GM12878 (cell line): Measurements from ENCODE around the gene VMP1. TPM values are rescaled to one million over a fixed set of nuclear protein-coding genes. Genes with fewer than 3 reads are reported as not detected.
A peak's percentile ranks its signal among the peaks of the same experiment; 100 is the strongest.

Experiments used
- ATF3 ChIP-seq: IDR thresholded peaks from 2 replicates; pipeline ENCODE4 v1.6.1; 2011; ENCODE audit warnings: low read depth, mild to moderate bottlenecking, low read length, moderate library complexity, borderline replicate concordance; ENCODE audit errors: extremely low read depth
- CBFB ChIP-seq: IDR thresholded peaks from 2 replicates; pipeline ENCODE4 v1.6.1; 2016; ENCODE audit warnings: antibody characterized with exemption, low read depth
- GABPA ChIP-seq: IDR thresholded peaks from 2 replicates; pipeline ENCODE4 v1.6.1; 2014; ENCODE audit warnings: antibody characterized with exemption, low read depth, mild to moderate bottlenecking, inconsistent platforms
- JUND ChIP-seq: IDR thresholded peaks from 2 replicates; pipeline ENCODE4 v1.6.1; 2012; ENCODE audit warnings: low read depth, mild to moderate bottlenecking, low read length, improper control_type of control experiment, moderate library complexity
- MEF2B ChIP-seq: fragments of 450-650 bp; IDR thresholded peaks from 2 replicates; pipeline ENCODE4 v1.6.1; 2018; ENCODE audit warnings: mild to moderate bottlenecking, moderate library complexity; ENCODE audit not compliant: partially characterized antibody, poor library complexity, severe bottlenecking
- MLLT1 ChIP-seq: fragments of 450-650 bp; IDR thresholded peaks from 2 replicates; pipeline ENCODE4 v1.6.1; 2016; ENCODE audit warnings: mild to moderate bottlenecking
- NFYA ChIP-seq: IDR thresholded peaks from 2 replicates; pipeline ENCODE4 v1.6.1; 2011; ENCODE audit warnings: low read depth, mild to moderate bottlenecking, low read length, improper control_type of control experiment, borderline replicate concordance
- POLR2AphosphoS2 ChIP-seq: IDR thresholded peaks from 2 replicates; pipeline ENCODE4 v1.6.1; 2011; ENCODE audit warnings: low read depth, mild to moderate bottlenecking, low read length, improper control_type of control experiment, moderate library complexity
- RAD21 ChIP-seq: IDR thresholded peaks from 2 replicates; pipeline ENCODE4 v1.6.1; 2011; ENCODE audit warnings: mild to moderate bottlenecking, low read depth, low read length, moderate library complexity; ENCODE audit not compliant: insufficient read depth
- RELB ChIP-seq: fragments of 450-650 bp; IDR thresholded peaks from 2 replicates; pipeline ENCODE4 v1.6.1; 2017; ENCODE audit warnings: low read depth, mild to moderate bottlenecking, moderate library complexity
- SIX5 ChIP-seq: IDR thresholded peaks from 2 replicates; pipeline ENCODE4 v1.6.1; 2011; ENCODE audit warnings: mild to moderate bottlenecking, low read depth, low read length, moderate library complexity; ENCODE audit not compliant: severe bottlenecking
- SUPT20H ChIP-seq: IDR thresholded peaks from 2 replicates; pipeline ENCODE4 v1.6.1; 2011; ENCODE audit warnings: low read depth, mild to moderate bottlenecking, low read length, moderate library complexity, borderline replicate concordance; ENCODE audit not compliant: control insufficient read depth
- ZNF384 ChIP-seq: IDR thresholded peaks from 2 replicates; pipeline ENCODE4 v1.6.1; 2012; ENCODE audit warnings: low read depth, mild to moderate bottlenecking, low read length, improper control_type of control experiment, borderline replicate concordance
- polyA plus RNA-seq, 11 experiments: library from polyadenylated mRNA; depleted of rRNA in 4 of 11; unstranded in 6 of 11; stranded (reverse) in 5 of 11; fragments of >200 nt; fragmentation: Nextera tagmentation in 4 of 11; fragmentation: Illumina TruSeq in 1 of 11; extraction: Ambion mirVana in 4 of 11; extraction: Trizol in 1 of 11; gene quantifications; 1 replicate in 1 of 11; 2 replicates in 10 of 11; pipeline versions ENCODE4 v1.2.1 to v1.2.3, GENCODE V29; 2011 to 2016; ENCODE audit warnings: inconsistent platforms in 2 of 11, missing spikeins in 2 of 11, low read depth in 1 of 11
- total RNA-seq, 4 experiments: library from RNA; depleted of rRNA in 3 of 4; stranded (reverse); fragments of >200 nt in 3 of 4; fragmentation: Illumina TruSeq in 1 of 4; extraction: Trizol in 1 of 4; gene quantifications; 2 replicates each; pipeline versions ENCODE4 v1.2.1 to v1.2.3, GENCODE V29; 2013 to 2021
- TF ChIP-seq, protein P1 (sequence below): fragments of 450-650 bp; formaldehyde crosslinking; IDR thresholded peaks from 2 replicates; pipeline ENCODE4 v1.4.0; 2020; ENCODE audit warnings: mild to moderate bottlenecking, moderate library complexity
- TF ChIP-seq, protein P2 (sequence below): fragments of 450-650 bp; IDR thresholded peaks from 2 replicates; pipeline ENCODE4 v1.6.1; 2018; ENCODE audit warnings: mild to moderate bottlenecking, low read depth, moderate library complexity; ENCODE audit not compliant: partially characterized antibody

Gene VMP1
- total and polyA plus RNA-seq, 10 of the 15 experiments (the other 5 are each of a cell fraction or from before 2014, with no cell fraction given): 88.4 to 199 (median 132) TPM

- TF ChIP-seq CBFB (peak; percentile 31; the same call in 1 of the 2 replicates), GABPA (no peak), RELB (peak; percentile 57), MLLT1 (no peak; the same call in 1 of the 2 replicates), POLR2AphosphoS2 (no peak; the same call in none of the 2 replicates), ATF3 (no peak), JUND (no peak), ZNF384 (peak; percentile 18; the same call in 1 of the 2 replicates), MEF2B (peak; percentile 53), RAD21 (no peak), SUPT20H (no peak), SIX5 (no peak), NFYA (no peak)
- TF ChIP-seq, protein P1, sequence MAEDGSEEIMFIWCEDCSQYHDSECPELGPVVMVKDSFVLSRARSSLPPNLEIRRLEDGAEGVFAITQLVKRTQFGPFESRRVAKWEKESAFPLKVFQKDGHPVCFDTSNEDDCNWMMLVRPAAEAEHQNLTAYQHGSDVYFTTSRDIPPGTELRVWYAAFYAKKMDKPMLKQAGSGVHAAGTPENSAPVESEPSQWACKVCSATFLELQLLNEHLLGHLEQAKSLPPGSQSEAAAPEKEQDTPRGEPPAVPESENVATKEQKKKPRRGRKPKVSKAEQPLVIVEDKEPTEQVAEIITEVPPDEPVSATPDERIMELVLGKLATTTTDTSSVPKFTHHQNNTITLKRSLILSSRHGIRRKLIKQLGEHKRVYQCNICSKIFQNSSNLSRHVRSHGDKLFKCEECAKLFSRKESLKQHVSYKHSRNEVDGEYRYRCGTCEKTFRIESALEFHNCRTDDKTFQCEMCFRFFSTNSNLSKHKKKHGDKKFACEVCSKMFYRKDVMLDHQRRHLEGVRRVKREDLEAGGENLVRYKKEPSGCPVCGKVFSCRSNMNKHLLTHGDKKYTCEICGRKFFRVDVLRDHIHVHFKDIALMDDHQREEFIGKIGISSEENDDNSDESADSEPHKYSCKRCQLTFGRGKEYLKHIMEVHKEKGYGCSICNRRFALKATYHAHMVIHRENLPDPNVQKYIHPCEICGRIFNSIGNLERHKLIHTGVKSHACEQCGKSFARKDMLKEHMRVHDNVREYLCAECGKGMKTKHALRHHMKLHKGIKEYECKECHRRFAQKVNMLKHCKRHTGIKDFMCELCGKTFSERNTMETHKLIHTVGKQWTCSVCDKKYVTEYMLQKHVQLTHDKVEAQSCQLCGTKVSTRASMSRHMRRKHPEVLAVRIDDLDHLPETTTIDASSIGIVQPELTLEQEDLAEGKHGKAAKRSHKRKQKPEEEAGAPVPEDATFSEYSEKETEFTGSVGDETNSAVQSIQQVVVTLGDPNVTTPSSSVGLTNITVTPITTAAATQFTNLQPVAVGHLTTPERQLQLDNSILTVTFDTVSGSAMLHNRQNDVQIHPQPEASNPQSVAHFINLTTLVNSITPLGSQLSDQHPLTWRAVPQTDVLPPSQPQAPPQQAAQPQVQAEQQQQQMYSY (CRISPR knock-in tag): peak; percentile 61; the same call in 1 of the 2 replicates
- TF ChIP-seq, protein P2, sequence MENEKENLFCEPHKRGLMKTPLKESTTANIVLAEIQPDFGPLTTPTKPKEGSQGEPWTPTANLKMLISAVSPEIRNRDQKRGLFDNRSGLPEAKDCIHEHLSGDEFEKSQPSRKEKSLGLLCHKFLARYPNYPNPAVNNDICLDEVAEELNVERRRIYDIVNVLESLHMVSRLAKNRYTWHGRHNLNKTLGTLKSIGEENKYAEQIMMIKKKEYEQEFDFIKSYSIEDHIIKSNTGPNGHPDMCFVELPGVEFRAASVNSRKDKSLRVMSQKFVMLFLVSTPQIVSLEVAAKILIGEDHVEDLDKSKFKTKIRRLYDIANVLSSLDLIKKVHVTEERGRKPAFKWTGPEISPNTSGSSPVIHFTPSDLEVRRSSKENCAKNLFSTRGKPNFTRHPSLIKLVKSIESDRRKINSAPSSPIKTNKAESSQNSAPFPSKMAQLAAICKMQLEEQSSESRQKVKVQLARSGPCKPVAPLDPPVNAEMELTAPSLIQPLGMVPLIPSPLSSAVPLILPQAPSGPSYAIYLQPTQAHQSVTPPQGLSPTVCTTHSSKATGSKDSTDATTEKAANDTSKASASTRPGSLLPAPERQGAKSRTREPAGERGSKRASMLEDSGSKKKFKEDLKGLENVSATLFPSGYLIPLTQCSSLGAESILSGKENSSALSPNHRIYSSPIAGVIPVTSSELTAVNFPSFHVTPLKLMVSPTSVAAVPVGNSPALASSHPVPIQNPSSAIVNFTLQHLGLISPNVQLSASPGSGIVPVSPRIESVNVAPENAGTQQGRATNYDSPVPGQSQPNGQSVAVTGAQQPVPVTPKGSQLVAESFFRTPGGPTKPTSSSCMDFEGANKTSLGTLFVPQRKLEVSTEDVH: no peak
Observed at GRCh38 chr17:59840329-59841090, 133.1 kb downstream of the VMP1 start (continued).
